A549 treated with CpdA at 1 μM for 4 hours (cell line): ENCODE data around the gene LRP2. TPM values are rescaled to one million over a fixed set of nuclear protein-coding genes. Genes with fewer than 3 reads are reported as not detected.

Source experiments
- total RNA-seq: library from RNA; stranded (reverse); fragments of 200-300 nt; extraction: Qiagen RNA extraction; gene quantifications from 5 replicates; pipeline ENCODE4 v1.2.3, GENCODE V29; 2022; ENCODE audit warnings: low read depth

LRP2 gene
- under 0.01 to 0.03 TPM (median 0.02 TPM) in 3 of 5 replicates, not detected in the others for total RNA-seq

GRCh38 chr2:169362118-169362893 is at the start of gene LRP2:
TSS of gene LRP2 (minus strand) at chr2:169362534. CDS start at chr2:169362399, 135 bp downstream.

Other genes starting within 250 kb of the LRP2 start
- 5.6 to 6.4 TPM (median 5.8 TPM) in 5 replicates for gene BBS5, start 117.0 kb upstream of the LRP2 start, total RNA-seq
- gene KLHL41, start 147.2 kb upstream of the LRP2 start, total RNA-seq, result 0.15 to 0.76 TPM (median 0.45 TPM) in 4 of 5 replicates, not detected in the other
- gene FASTKD1, start 211.3 kb upstream of the LRP2 start, total RNA-seq, result 20.3 to 25.3 TPM (median 23.8 TPM) in 5 replicates
- gene PPIG, start 221.8 kb upstream of the LRP2 start, total RNA-seq, result 33.5 to 58.6 TPM (median 43.4 TPM) in 5 replicates